ENCODE measurements around the gene RGS7BP. TPM values are rescaled to one million over a fixed set of nuclear protein-coding genes. Genes with fewer than 3 reads are reported as not detected.
"Not testable (repeated sequence)": the region's sequence is repeated elsewhere in the genome, so short reads cannot be mapped to it uniquely, and the experiment has no call there.

Gene RGS7BP
- polyA plus RNA-seq, 1 experiment, result 0.63 TPM

DNA sequence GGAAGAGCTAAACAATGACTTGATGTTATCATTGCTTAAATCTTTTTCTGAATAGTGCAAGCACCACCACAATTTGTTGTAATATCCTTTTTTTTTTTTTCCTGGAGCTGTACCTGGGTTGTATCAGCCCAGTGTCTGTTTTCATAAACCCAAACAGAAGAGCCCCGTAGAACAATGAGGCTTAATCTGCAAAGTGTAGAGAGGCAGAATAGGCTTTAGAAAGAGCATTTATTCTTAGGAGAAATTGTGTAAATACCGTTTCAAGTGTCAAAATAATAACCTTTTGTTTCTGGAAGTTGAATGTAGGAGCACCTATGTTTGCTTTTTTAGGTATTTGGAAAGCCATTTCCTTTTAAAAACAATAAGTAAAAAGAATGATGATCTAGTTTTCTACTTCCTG, 26.4 kb downstream of the RGS7BP start:
- H3K27me3 ChIP-seq (ENCODE audit: control insufficient read depth, insufficient read depth, low read length), result peaks cover 2% of the 10 kb centered on the region; the same call in 1 of the 2 replicates
- ChIA-PET POLR2A (no interaction called here), CTCF (no interaction called here)
- no peak for DNase-seq (ENCODE audit: low read depth)
- TF ChIP-seq CTCF (IDR thresholded peaks at IDR 0.05; ENCODE audit: insufficient read depth, low read depth, low read length), result no peak
- H3K36me3 ChIP-seq (ENCODE audit: control insufficient read depth, insufficient read depth, low read length), result no peaks in the 10 kb centered on the region
- H3K4me3 ChIP-seq (ENCODE audit: low read depth, low read length), result no peak overlapping the region

DNA sequence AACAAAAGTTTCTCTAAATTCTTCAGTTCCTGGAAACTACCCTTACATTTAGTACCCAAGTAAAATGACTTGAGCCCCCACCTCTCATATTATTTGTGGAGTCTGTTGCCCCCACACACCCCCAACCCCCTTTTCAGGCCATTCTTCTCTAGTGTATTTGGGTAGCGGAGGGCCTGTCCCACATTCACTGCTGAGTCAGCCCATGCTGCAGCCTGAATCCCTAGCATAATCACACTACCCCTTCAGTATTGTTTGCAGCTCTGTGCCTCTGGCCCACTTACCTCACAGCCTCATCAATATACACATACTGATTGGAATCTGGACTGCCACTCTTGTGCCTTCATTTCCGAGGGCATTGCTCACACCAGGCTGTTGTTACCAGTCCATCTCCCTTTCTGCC, 26.8 kb downstream of the RGS7BP start:
- POLR2A ChIA-PET, result no interaction called here
- peaks cover 2% of the 10 kb centered on the region; the same call in 1 of the 2 replicates for H3K27me3 ChIP-seq (ENCODE audit: control insufficient read depth, insufficient read depth, low read length)
- DNase-seq (ENCODE audit: low read depth), result no peak
- CTCF ChIA-PET, result no interaction called here
- no peaks in the 10 kb centered on the region for H3K36me3 ChIP-seq (ENCODE audit: control insufficient read depth, insufficient read depth, low read length)
- TF ChIP-seq CTCF (IDR thresholded peaks at IDR 0.05; ENCODE audit: insufficient read depth, low read depth, low read length), result no peak
- no peak overlapping the region for H3K4me3 ChIP-seq (ENCODE audit: low read depth, low read length)

- ChIA-PET POLR2A (no interaction called here), CTCF (no interaction called here)
- no peak for TF ChIP-seq CTCF (IDR thresholded peaks at IDR 0.05; ENCODE audit: insufficient read depth, low read depth, low read length)
- Histone ChIP-seq H3K36me3 (ENCODE audit: control insufficient read depth, insufficient read depth, low read length) (no peaks in the 10 kb centered on the region), H3K27me3 (ENCODE audit: control insufficient read depth, insufficient read depth, low read length) (peaks cover 2% of the 10 kb centered on the region; the same call in 1 of the 2 replicates), H3K4me3 (ENCODE audit: low read depth, low read length) (no peak overlapping the region)
- no peak for DNase-seq (ENCODE audit: low read depth)
Observed at GRCh38 chr5:64534033-64534432, 28.2 kb downstream of the RGS7BP start.

DNA sequence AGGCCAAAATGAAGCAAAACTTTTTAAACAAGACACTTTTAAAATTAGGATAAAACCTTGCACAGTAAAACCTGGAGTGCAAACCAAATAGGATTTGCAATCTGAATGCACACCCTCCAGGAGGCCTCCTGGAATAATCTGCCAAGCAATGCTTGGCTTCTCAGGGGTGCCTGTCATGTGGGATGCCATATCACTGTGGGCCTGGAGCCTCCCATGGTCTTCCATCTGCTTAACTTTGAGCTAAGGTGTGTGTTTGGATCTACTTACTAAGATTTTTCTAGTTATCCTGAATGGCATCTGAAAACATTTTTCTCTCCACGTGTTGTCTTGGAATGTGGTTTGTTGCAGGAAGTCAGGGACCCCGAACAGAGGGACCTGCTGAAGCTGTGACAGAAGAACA, 52.1 kb downstream of the RGS7BP start:
- Histone ChIP-seq H3K36me3 (ENCODE audit: control insufficient read depth, insufficient read depth, low read length) (no peaks in the 10 kb centered on the region), H3K27me3 (ENCODE audit: control insufficient read depth, insufficient read depth, low read length) (no peaks in the 10 kb centered on the region), H3K4me3 (ENCODE audit: low read depth, low read length) (no peak overlapping the region)
- no peak for TF ChIP-seq CTCF (IDR thresholded peaks at IDR 0.05; ENCODE audit: insufficient read depth, low read depth, low read length)
- ChIA-PET CTCF (no interaction called here), POLR2A (no interaction called here)
- DNase-seq (ENCODE audit: low read depth), result no peak

DNA sequence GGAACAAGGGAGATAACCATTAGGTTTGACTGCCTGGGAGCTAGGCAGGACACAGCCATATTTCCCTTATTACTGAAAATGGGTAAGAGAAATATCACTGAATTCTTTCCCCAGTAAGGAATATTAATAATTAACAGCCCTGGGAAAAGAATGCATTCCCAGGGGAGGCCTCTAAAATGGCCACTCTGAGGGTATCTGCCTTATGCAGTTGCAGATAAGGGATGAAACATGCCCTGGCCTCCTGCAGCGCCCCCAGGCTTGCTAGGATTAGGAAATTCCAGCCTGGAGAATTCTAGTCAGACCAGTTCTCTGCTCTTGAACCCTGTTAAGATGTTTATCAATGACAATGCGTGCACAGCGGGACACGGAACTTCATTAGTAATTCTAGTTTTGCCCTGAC, 52.8 kb downstream of the RGS7BP start:
- CTCF ChIA-PET; DNase-seq (ENCODE audit: low read depth); H3K27me3 ChIP-seq (ENCODE audit: control insufficient read depth, insufficient read depth, low read length); H3K36me3 ChIP-seq (ENCODE audit: control insufficient read depth, insufficient read depth, low read length); H3K4me3 ChIP-seq (ENCODE audit: low read depth, low read length); POLR2A ChIA-PET: not testable (repeated sequence)

DNA sequence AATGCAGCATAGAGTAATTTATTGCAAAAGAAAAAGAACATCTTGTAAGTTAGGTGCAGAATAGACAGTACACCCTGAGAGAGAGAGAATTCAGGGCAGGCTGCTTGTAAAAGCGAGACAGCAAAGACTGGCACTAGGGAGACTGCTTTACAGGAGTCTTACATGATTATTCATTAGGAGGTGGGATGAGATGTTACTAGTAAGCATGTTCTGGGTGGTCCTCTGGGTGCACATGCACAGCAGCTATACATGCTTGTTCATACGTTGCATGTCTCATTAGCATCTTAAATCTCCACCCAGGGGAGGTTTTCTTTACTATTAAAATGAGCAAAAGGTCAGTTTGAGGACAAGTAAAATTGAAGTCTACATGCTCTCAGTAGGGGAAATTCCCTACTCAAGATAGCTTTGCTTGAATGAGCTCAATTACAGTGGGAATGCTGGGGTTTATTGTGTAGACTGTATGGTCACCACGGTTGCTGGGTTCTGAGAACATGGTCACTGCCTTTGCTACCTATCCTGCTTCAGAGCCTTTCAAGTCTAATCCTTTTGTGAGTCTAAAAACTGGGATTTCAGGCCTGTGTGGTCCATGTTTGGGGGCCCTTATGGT, 60.6 kb downstream of the RGS7BP start:
- H3K4me3 ChIP-seq (ENCODE audit: low read depth, low read length), result no peak overlapping the region
- DNase-seq (ENCODE audit: low read depth), result no peak
- 0 out of 2 replicates have a peak, but pooled peaks cover 2% of the 10 kb centered on the region for H3K27me3 ChIP-seq (ENCODE audit: control insufficient read depth, insufficient read depth, low read length)
- CTCF ChIA-PET, result no interaction called here
- TF ChIP-seq CTCF (IDR thresholded peaks at IDR 0.05; ENCODE audit: insufficient read depth, low read depth, low read length), result no peak
- H3K36me3 ChIP-seq (ENCODE audit: control insufficient read depth, insufficient read depth, low read length), result no peaks in the 10 kb centered on the region
- POLR2A ChIA-PET, result no interaction called here

All from BJ (cell line).